ENCODE measurements around the gene TMPRSS15.

The TMPRSS15 gene

GRCh38 chr21:18349468-18349867 is 54.1 kb downstream of the TMPRSS15 start:
- DNase-seq (ENCODE audit: low read depth): no peak

GRCh38 chr21:18340387-18340942 is 63.1 kb downstream of the TMPRSS15 start:
- DNase-seq (ENCODE audit: low read depth): no peak

- DNase-seq (ENCODE audit: low read depth): no peak
These were observed 67.8 kb downstream of the TMPRSS15 start for GRCh38 chr21:18335651-18336236.

DNA sequence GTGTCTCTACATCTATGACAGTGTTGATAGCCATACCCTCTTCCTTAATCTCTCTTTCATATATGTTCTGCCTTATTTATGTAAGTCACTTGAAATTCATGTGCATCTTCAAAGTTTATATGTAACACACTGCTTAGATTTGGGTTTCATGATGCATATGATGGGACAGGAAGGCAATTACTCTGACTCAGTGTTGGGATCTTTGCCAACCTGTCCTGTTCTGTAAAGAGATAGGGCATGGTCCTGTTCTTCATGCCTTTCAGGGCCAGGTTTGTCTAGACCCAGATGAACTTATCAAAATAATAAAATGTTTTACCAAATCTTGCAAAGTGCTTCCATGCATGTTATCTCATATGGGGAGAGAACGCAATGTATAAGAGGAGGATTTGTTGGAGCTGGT is 69.5 kb downstream of the TMPRSS15 start:
- DNase-seq (ENCODE audit: low read depth): no peak

DNA sequence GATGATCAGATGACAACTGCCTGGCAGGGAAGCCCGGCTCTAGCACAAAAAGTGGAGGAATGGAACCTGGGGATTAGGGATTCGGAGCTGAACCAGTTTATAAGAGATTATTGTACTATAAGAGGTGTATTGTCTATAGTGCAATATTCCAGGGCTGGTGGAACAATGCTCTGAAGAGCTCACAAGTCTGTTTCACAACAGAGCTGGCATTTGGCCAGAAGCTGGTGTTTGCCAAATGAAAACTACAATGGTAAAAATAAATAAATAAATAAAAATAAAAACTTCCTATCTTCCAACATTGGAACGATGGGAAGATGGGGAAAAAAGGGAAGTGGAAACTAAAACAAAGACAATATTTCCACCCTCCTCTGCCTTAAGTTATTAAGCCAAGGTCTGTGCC is 85.4 kb downstream of the TMPRSS15 start:
- DNase-seq (ENCODE audit: low read depth): no peak

DNA sequence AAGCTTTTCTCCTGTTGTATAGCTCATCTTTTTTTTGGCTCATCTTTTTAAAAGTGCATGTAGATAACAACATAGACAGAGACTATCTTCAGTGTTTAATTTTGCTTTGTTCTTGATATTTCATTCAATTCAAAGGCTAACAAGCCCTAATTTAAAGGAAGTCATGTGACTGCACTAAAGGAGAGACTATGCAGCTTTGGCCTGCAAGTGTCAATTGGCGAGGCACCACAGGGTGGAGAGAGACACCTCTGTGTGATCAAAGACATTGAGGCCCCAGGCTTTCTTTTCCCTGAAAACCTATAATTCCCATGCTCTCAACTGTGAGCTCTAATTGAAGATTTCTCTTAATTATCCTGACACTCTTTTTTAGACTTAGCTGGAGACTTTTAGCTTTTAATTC is 105.4 kb downstream of the TMPRSS15 start:
- DNase-seq (ENCODE audit: low read depth): no peak

- no peak for DNase-seq (ENCODE audit: low read depth)
These were observed 109.5 kb downstream of the TMPRSS15 start for GRCh38 chr21:18294100-18294499.

GRCh38 chr21:18289876-18290275 is 113.7 kb downstream of the TMPRSS15 start:
- no peak for DNase-seq (ENCODE audit: low read depth)

DNA sequence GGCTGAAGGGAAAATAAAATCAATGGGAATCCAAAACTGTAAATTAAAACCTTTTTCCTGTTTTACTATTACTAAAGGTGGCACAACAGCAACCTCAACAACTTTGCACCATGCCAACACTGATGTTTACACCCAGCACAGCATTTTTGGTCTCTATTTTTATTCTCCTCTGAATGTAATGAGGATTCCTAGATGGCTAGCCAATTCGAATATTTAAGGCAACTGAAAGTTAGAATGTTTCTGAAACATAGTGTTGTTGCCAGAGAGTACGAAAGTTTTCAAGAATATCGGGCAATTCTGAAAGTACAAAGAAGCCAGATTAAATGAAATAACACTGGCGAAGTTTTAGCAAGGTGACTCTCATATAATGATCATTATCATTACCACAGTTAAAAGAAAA is 118.2 kb downstream of the TMPRSS15 start:
- no peak for DNase-seq (ENCODE audit: low read depth)

DNA sequence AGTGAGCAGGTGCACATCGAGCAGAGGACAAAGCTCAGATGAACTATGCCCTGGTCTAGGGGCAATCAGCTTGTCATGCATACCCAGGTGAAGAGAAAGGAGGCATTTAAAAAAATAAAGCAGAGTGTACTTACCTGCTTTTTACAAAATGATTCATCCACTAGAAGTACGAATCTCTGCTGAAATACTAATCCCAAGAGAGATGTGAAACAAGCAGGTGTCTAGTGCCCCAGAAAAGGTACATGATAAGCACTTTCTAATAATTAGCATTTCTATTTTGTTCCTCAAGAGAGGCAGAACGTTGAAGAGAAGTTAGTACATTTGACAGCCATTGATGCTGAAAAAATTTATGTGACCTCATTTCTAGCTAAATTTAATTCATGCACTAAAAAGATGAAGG is 127.8 kb downstream of the TMPRSS15 start:
- no peak for DNase-seq (ENCODE audit: low read depth)

DNA sequence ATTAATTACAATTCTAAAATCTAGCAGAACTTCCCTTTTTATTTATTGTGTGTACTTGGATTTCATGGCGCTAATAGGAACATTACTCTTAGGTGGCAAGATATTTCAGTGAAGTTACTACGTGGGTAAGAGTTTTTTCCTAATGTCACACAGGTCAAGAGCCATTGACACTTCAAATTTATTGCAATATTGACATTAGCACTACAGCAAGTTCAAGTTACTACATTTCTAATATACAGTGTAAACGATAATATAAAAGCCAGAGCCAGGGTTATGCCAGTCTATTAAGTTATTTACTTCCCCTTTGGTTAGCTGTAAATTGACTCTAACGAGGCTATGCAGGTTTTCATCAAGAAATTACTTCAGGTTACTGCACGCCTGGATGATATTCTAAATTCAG is 129.2 kb downstream of the TMPRSS15 start:
- DNase-seq (ENCODE audit: low read depth): no peak

DNA sequence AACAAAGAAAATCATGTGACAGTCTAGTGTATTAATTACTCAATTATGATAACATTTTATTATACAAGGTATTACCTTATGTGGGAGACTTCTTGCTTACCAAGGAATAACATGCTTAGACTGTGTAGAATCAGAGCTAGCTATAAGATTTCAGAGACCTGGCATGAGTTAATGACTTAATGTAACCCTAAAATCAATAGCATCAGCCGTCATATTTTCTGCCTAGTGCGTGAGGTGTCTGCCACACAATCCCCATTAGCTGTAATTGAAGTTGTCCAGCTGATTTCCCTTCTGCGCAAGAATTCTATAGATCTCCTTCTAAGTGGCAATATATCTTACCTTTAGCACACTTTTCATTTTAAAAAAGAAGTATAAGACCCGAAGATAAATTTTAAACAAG is 130.2 kb downstream of the TMPRSS15 start:
- no peak for DNase-seq (ENCODE audit: low read depth)

DNA sequence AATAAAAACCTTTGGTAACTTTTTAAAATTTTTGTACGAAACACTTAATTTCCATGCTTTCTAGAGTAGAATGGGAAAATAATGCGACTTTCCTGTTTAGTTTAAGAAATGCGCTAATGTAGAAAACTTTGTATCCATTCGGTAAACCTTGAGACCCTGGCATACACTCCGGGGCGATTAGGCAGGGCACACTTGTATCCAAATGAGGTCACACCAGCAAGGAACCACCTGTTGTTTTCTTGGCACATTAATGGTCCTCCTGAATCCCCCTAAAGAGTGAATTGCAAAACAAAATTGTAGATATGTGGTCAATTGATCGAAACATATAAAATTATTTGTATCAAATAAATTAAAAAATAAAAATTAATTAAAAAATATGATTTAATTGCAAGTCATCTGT is 133.7 kb downstream of the TMPRSS15 start:
- no peak for DNase-seq (ENCODE audit: low read depth)

GRCh38 chr21:18268906-18269305 is 134.7 kb downstream of the TMPRSS15 start:
- DNase-seq (ENCODE audit: low read depth): no peak

GRCh38 chr21:18267496-18267895 is 136.1 kb downstream of the TMPRSS15 start:
- DNase-seq (ENCODE audit: low read depth): no peak

DNA sequence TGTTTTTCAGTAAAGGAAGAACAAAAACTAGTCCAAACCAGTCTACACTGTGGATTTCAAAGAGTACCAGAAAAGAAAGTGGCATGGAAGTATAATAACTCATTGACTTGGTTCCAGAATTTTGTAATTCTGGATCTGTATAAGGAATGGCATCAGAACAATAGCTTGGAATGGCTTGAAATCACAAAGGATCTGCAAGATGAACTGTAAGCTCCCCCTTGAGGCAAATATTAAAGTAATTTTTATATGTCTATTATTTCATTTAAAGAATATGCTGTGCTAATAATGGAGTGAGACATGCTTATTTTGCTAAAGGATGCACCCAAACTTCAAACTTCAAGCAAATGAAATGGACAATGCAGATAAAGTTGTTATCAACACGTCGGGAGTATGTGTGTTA is 137.6 kb downstream of the TMPRSS15 start:
- no peak for DNase-seq (ENCODE audit: low read depth)

DNA sequence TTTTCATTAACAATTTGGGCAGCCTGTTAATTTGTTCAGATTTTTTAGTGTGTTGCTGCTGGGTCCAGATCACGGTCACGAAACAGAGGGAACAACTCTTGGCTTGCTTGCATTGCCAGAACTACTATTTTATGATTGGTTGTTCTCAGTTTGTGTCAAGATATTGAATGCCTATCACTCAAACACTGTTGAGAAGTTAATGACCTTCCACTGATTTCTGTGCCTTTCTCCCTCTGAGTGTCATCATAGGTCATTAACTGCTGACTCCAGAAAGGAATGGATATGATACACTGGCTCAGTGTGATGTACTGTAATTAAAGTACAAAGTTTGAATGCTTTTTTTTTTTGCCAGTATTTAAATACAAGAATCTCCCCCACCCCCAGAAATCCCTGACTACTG is 149.8 kb downstream of the TMPRSS15 start:
- DNase-seq (ENCODE audit: low read depth): no peak

DNA sequence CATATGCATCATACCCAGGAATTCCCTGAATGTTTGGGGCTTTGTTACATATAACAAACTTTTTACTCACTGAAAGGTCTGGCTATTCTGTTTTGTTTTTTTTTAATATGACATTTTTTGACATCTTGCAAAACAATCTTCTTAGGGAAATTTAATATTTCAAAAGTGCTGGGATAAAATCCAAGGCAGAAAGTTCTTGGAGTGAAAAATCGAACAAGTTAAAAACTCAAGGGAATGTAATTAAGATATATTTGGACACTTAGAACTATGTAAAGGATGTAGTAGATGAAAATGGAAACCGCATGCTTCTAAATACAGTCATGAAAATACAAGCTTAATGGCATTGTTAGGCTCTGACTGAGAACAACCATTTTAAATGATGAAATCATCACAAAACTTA is 150.4 kb downstream of the TMPRSS15 start:
- DNase-seq (ENCODE audit: low read depth): no peak

DNA sequence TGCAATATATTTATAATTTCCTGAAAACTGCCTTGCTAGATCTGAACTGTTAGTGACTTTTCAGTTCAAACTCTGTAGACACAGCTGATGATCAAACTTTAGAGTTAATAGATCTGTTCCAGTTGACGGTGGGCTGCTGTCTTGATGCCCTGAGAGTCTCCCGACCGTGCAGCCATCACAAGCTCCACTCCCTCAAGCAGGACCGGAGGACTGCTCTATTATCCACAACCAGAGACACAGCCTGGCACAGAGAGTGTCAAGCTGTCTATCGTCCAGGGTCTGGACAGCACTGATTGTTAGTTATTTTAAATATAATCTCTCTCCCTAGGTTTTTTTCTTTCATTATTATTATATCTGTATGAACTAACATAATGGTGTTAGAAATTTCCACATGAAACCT is 150.9 kb downstream of the TMPRSS15 start:
- no peak for DNase-seq (ENCODE audit: low read depth)

- no peak for DNase-seq (ENCODE audit: low read depth)
These were observed 151.3 kb downstream of the TMPRSS15 start for GRCh38 chr21:18252256-18252655.

- no peak for DNase-seq (ENCODE audit: low read depth)
These were observed 152.5 kb downstream of the TMPRSS15 start for GRCh38 chr21:18251065-18251464.

DNA sequence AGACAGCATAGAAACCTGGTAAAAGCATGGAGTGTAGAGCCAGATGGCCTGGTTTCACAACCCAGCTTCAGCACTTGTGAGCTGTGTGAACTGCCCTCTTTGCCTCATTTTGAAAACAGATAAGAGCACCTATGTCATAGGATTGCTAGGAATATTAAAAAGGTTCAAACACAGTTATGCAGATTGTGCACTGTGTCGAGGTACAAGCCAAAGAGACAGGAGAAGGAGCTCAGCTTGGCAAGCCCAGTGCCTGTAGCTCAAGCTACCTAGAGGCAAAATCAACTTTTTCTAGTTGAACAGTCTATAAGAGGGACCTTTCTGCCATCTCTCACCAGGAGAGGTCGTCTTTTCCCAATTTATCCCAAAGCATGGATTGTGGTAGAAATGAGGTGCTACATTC is 153.9 kb downstream of the TMPRSS15 start:
- DNase-seq (ENCODE audit: low read depth): no peak

DNA sequence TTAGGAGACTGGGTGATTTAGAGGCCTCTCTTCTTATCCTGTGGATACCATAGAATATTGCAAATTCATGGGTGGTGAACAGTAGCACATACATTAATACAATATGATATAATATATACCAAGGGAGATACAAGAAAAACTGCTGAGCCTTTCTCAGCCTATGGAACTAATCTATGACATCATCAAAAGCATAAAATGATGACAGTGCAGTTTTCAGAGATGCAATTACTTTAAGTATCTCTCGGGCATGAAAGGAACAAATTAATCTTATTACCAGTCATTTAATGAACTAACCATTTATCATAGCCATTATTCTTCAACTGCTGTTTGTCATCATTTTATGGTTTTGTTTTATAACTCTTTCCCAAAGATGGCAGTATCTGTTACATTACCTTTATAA is 155.4 kb downstream of the TMPRSS15 start:
- DNase-seq (ENCODE audit: low read depth): no peak

DNA sequence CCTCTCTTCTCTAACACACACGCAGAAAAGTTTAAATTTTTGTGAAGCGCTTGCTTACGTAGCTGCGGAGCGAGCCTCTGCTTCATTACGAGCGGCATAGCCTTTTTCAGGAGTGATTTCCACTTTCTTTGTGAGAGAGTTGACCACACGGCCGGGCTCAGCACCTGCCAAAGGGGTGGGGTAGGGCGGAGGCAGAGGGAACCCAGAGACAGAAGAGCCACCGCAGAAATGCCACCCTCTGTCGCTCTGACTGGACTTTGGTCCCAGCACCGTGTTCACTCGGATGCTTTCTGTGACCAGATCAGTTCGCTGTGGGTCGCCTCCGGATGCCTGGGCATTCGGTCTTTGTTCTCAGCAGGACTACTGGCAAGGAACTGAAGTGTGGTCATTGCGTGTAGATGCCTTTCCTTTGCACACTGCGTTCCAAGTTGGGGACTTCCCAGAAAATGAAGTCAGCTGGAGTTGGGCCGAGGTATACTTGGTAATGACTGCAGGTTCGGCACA is 158.1 kb downstream of the TMPRSS15 start:
- DNase-seq (ENCODE audit: low read depth): no peak
